PC-3 (cell line): ENCODE results near the gene TEKT3.

Source experiments
- CTCF ChIP-seq: fragments of 300-600 bp; sonication (generic); conservative IDR thresholded peaks from 2 replicates; pipeline ENCODE4 v1.5.1; 2017; ENCODE audit warnings: antibody characterized with exemption, low read depth, mild to moderate bottlenecking, low read length
- EZH2 ChIP-seq: fragments of 300-600 bp; sonication (generic); IDR thresholded peaks from one replicate; pipeline ENCODE4 v1.6.1; 2017; ENCODE audit warnings: antibody characterized with exemption, mild to moderate bottlenecking, low read length; ENCODE audit not compliant: unreplicated experiment

GRCh38 chr17:15265131-15265530 lies 76.3 kb downstream of the TEKT3 start, which contains the start of gene PMP22:
- TF ChIP-seq CTCF (no peak), EZH2 (no peak)
